Thymus (tissue), 11 donors: ENCODE results near the gene ARHGAP24. TPM values are rescaled to one million over a fixed set of nuclear protein-coding genes. Genes with fewer than 3 reads are reported as not detected.

Experiments used
- DNase-seq, 9 donors: peaks; one replicate each; pipeline ENCODE4 v3.0.0-alpha.2; 2013; ENCODE audit warnings: low spot score in 9 of 9, low read depth in 6 of 9, missing footprints in 1 of 9
- H3K27ac ChIP-seq, 2 donors: one replicate each; pipeline ENCODE4 v1.5.1; 2013; ENCODE audit warnings: control low read depth in 1 of 2, low read depth in 1 of 2, low read length in 1 of 2, mild to moderate bottlenecking in 1 of 2, moderate library complexity in 1 of 2
- H3K27me3 ChIP-seq, 2 donors: one replicate each; pipeline ENCODE4 v1.5.1; 2013; ENCODE audit warnings: low read length in 1 of 2; ENCODE audit not compliant: control insufficient read depth in 2 of 2, insufficient read depth in 1 of 2
- H3K36me3 ChIP-seq, 2 donors: one replicate each; pipeline ENCODE4 v1.5.1; 2013; ENCODE audit warnings: low read length in 1 of 2, mild to moderate bottlenecking in 1 of 2, moderate library complexity in 1 of 2; ENCODE audit not compliant: control insufficient read depth in 2 of 2, insufficient read depth in 2 of 2
- H3K4me1 ChIP-seq, 2 donors: one replicate each; pipeline ENCODE4 v1.5.1; 2013; ENCODE audit warnings: low read length in 2 of 2; ENCODE audit not compliant: control insufficient read depth in 2 of 2, insufficient read depth in 2 of 2
- H3K4me3 ChIP-seq, 2 donors: one replicate each; pipeline ENCODE4 v1.5.1; 2013; ENCODE audit warnings: low read length in 2 of 2, control low read depth in 1 of 2, mild to moderate bottlenecking in 1 of 2
- H3K9me3 ChIP-seq, 2 donors: one replicate each; pipeline ENCODE4 v1.5.1; 2013; ENCODE audit warnings: low read length in 1 of 2, mild to moderate bottlenecking in 1 of 2; ENCODE audit not compliant: control insufficient read depth in 2 of 2, insufficient read depth in 1 of 2
- WGBS: extraction: QIAGEN DNeasy Blood & Tissue Kit; methylation state at CpG from one replicate; pipeline ENCODE4 v1.1.7; 2013; 5-methylcytosine and 5-hydroxymethylcytosine counted together
- polyA plus RNA-seq: library from polyadenylated mRNA; stranded (reverse); fragments of 200-250 nt; gene quantifications from one replicate; pipeline ENCODE4 v1.2.3, GENCODE V29; 2013
- total RNA-seq: library from RNA; stranded (reverse); fragments of 120-200 nt; gene quantifications from one replicate; pipeline ENCODE4 v1.2.4, GENCODE V29; 2013
- donor health status: healthy.

ARHGAP24 gene
- total and polyA plus RNA-seq, 2 donors, result 10.0 to 18.2 TPM

- 92% methylated on average over 4 of the region's 4 CpGs for WGBS
- H3K27me3 ChIP-seq, result no peaks in the 10 kb centered on the region
- DNase-seq, result no peak
- H3K4me1 ChIP-seq, result no peaks in the 10 kb centered on the region
- H3K27ac ChIP-seq, result no peak overlapping the region
- H3K4me3 ChIP-seq, result no peak overlapping the region
- no peaks in the 10 kb centered on the region for H3K9me3 ChIP-seq
- no peaks in the 10 kb centered on the region for H3K36me3 ChIP-seq
These were observed 273.7 kb downstream of the ARHGAP24 start for GRCh38 chr4:85748654-85749053.

- no peak for DNase-seq
- Histone ChIP-seq H3K4me3 (no peak overlapping the region), H3K9me3 (no peaks in the 10 kb centered on the region), H3K27ac (no peak overlapping the region), H3K4me1 (no peaks in the 10 kb centered on the region), H3K27me3 (no peaks in the 10 kb centered on the region), H3K36me3 (no peaks in the 10 kb centered on the region)
- WGBS, result 87% methylated on average over 2 of the region's 2 CpGs
These were observed 276.9 kb downstream of the ARHGAP24 start for GRCh38 chr4:85751866-85752265.

- no peak overlapping the region for H3K4me3 ChIP-seq
- no peaks in the 10 kb centered on the region for H3K9me3 ChIP-seq
- 78% methylated on average over 4 of the region's 4 CpGs for WGBS
- H3K27ac ChIP-seq, result no peak overlapping the region
- DNase-seq, result no peak
- H3K27me3 ChIP-seq, result no peaks in the 10 kb centered on the region
- no peaks in the 10 kb centered on the region for H3K36me3 ChIP-seq
- H3K4me1 ChIP-seq, result no peaks in the 10 kb centered on the region
These were observed 280.3 kb downstream of the ARHGAP24 start for GRCh38 chr4:85755285-85755684.

GRCh38 chr4:85756938-85757337 lies 282.0 kb downstream of the ARHGAP24 start:
- no peak overlapping the region for H3K27ac ChIP-seq
- no peaks in the 10 kb centered on the region for H3K4me1 ChIP-seq
- H3K27me3 ChIP-seq, result no peaks in the 10 kb centered on the region
- 94% methylated on average over 3 of the region's 3 CpGs for WGBS
- no peaks in the 10 kb centered on the region for H3K36me3 ChIP-seq
- H3K9me3 ChIP-seq, result no peaks in the 10 kb centered on the region
- peak in 2 of 9 donors; percentile 4 to 8 for DNase-seq
- H3K4me3 ChIP-seq, result no peak overlapping the region

- 97% methylated on average over 3 of the region's 3 CpGs for WGBS
These were observed 284.4 kb downstream of the ARHGAP24 start for GRCh38 chr4:85759388-85759787.

GRCh38 chr4:85760511-85760910 lies 285.6 kb downstream of the ARHGAP24 start:
- no peak overlapping the region for H3K4me3 ChIP-seq
- 93% methylated on average over 4 of the region's 4 CpGs for WGBS
- no peaks in the 10 kb centered on the region for H3K4me1 ChIP-seq
- H3K36me3 ChIP-seq, result no peaks in the 10 kb centered on the region
- no peaks in the 10 kb centered on the region for H3K9me3 ChIP-seq
- DNase-seq, result no peak
- no peak overlapping the region for H3K27ac ChIP-seq
- H3K27me3 ChIP-seq, result no peaks in the 10 kb centered on the region

More at GRCh38 chr4:85759388-85759787, 284.4 kb downstream of the ARHGAP24 start:
- Histone ChIP-seq H3K4me1 (no peaks in the 10 kb centered on the region), H3K27me3 (no peaks in the 10 kb centered on the region), H3K4me3 (no peak overlapping the region), H3K27ac (no peak overlapping the region), H3K9me3 (no peaks in the 10 kb centered on the region), H3K36me3 (no peaks in the 10 kb centered on the region)
- DNase-seq, result no peak

- Histone ChIP-seq H3K27ac (peak overlapping the region in 1 of 2 donors; percentile 38), H3K4me3 (no peak overlapping the region), H3K4me1 (no peaks in the 10 kb centered on the region), H3K9me3 (no peaks in the 10 kb centered on the region), H3K27me3 (no peaks in the 10 kb centered on the region), H3K36me3 (no peaks in the 10 kb centered on the region)
- WGBS, result 66% methylated on average over 7 of the region's 7 CpGs
- no peak for DNase-seq
These were observed 287.0 kb downstream of the ARHGAP24 start for GRCh38 chr4:85761803-85762528.

- Histone ChIP-seq H3K4me1 (no peaks in the 10 kb centered on the region), H3K9me3 (no peaks in the 10 kb centered on the region), H3K4me3 (no peak overlapping the region), H3K36me3 (no peaks in the 10 kb centered on the region), H3K27ac (peak overlapping the region in 1 of 2 donors; percentile 38), H3K27me3 (no peaks in the 10 kb centered on the region)
- DNase-seq, result no peak
- 93% methylated on average over 2 of the region's 2 CpGs for WGBS
These were observed 287.6 kb downstream of the ARHGAP24 start for GRCh38 chr4:85762529-85762871.

- Histone ChIP-seq H3K9me3 (no peaks in the 10 kb centered on the region), H3K27ac (no peak overlapping the region), H3K4me3 (no peak overlapping the region), H3K27me3 (no peaks in the 10 kb centered on the region), H3K4me1 (no peaks in the 10 kb centered on the region), H3K36me3 (no peaks in the 10 kb centered on the region)
- no peak for DNase-seq
- 46% methylated on average over 2 of the region's 2 CpGs for WGBS
These were observed 288.3 kb downstream of the ARHGAP24 start for GRCh38 chr4:85763202-85763601.
